ENCODE data around the gene CAVIN4.

CAVIN4 gene

GRCh38 chr9:100577776-100578448 is at the start of gene CAVIN4:
Gene CAVIN4 (plus strand): TSS chr9:100578079. CDS start chr9:100578144, 65 bp downstream.
- DNase-seq, result no peak

GRCh38 chr9:100534401-100534800 is 43.5 kb upstream of the CAVIN4 start:
- DNase-seq, result no peak

- no peak for DNase-seq
Measured at GRCh38 chr9:100540327-100540726, 37.6 kb upstream of the CAVIN4 start.

GRCh38 chr9:100549048-100549447 is 28.8 kb upstream of the CAVIN4 start:
- no peak for DNase-seq

- no peak for DNase-seq
Measured at GRCh38 chr9:100554935-100555401, 22.9 kb upstream of the CAVIN4 start.

GRCh38 chr9:100555471-100555870 is 22.4 kb upstream of the CAVIN4 start:
- no peak for DNase-seq

- no peak for DNase-seq
Measured at GRCh38 chr9:100557053-100557452, 20.8 kb upstream of the CAVIN4 start.

GRCh38 chr9:100561256-100561655 is 16.6 kb upstream of the CAVIN4 start:
- DNase-seq, result no peak

- DNase-seq, result no peak
Measured at GRCh38 chr9:100567856-100568255, 10.0 kb upstream of the CAVIN4 start.

- no peak for DNase-seq
Measured at GRCh38 chr9:100573655-100574260, 4.1 kb upstream of the CAVIN4 start.

GRCh38 chr9:100575006-100575405 is 2.9 kb upstream of the CAVIN4 start:
- no peak for DNase-seq

- DNase-seq, result no peak
Measured at GRCh38 chr9:100575765-100576386, 2.0 kb upstream of the CAVIN4 start.

GRCh38 chr9:100578610-100579009 is 731 bp downstream of the CAVIN4 start:
- DNase-seq, result no peak

- DNase-seq, result no peak
Measured at GRCh38 chr9:100579665-100580064, 1.8 kb downstream of the CAVIN4 start.

GRCh38 chr9:100580257-100580656 is 2.4 kb downstream of the CAVIN4 start:
- DNase-seq, result no peak

GRCh38 chr9:100581081-100581480 is 3.2 kb downstream of the CAVIN4 start:
- no peak for DNase-seq

GRCh38 chr9:100581661-100582060 is 3.8 kb downstream of the CAVIN4 start:
- no peak for DNase-seq

- no peak for DNase-seq
Measured at GRCh38 chr9:100583014-100583802, 5.3 kb downstream of the CAVIN4 start.

GRCh38 chr9:100584951-100585350 is 7.1 kb downstream of the CAVIN4 start:
- DNase-seq, result no peak

GRCh38 chr9:100586093-100586492 is 8.2 kb downstream of the CAVIN4 start:
- DNase-seq, result no peak

GRCh38 chr9:100587375-100587774 is 9.5 kb downstream of the CAVIN4 start:
- DNase-seq, result no peak

- DNase-seq, result no peak
Measured at GRCh38 chr9:100589582-100589981, 11.7 kb downstream of the CAVIN4 start.

GRCh38 chr9:100590481-100590880 is 12.6 kb downstream of the CAVIN4 start:
- DNase-seq, result no peak
